Suppressor macrophage treated with lipopolysaccharide for 4 hours (primary cell): ENCODE results near the gene HMGCL.
A peak's percentile ranks its signal among the peaks of the same experiment; 100 is the strongest.

ENCODE experiments used
- DNase-seq: peaks from one replicate; pipeline ENCODE4 v3.0.0-alpha.2; 2020

The HMGCL gene

DNA sequence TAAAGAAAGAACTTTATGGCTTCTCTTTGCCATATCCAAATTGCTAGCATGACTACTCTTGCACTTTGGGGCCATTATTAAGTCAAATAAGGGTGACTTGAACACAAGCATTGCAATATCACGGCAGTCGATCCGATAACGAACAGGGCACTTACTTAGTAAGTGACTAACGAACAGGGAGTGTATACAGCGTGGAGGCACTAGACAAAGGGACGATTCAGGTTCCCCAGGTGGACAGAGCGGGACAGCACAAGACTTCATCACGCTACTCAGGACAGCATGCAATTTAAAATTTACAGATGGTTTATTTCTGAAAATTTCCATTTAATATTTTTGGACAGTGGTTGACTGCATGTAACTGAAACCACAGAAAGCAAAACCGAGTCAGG is 52.4 kb downstream of the HMGCL start:
- DNase-seq = no peak

GRCh38 chr1:23772049-23772853 is 53.0 kb downstream of the HMGCL start:
- DNase-seq = peak; percentile 92

DNA sequence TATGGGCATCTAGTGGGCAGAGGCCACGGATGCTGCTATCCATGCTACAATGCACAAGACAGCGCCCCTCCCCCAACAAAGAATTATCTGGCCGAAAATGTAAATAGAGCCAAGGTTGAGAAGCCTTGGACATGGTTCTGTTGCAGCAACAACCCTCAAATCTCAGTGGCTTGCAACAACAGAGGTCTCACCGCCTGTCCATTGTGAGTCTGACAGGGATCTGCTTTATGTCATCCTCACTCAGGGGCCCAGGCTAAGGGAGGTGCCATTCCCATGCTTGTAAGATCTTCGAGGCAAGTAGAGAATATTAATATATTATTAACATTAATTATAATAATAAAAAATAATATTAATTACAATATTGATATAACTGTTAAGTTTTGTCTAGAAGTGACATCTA is 56.5 kb downstream of the HMGCL start:
- DNase-seq = no peak

- no peak for DNase-seq
Measured at GRCh38 chr1:23763041-23763577, 62.1 kb downstream of the HMGCL start.

DNA sequence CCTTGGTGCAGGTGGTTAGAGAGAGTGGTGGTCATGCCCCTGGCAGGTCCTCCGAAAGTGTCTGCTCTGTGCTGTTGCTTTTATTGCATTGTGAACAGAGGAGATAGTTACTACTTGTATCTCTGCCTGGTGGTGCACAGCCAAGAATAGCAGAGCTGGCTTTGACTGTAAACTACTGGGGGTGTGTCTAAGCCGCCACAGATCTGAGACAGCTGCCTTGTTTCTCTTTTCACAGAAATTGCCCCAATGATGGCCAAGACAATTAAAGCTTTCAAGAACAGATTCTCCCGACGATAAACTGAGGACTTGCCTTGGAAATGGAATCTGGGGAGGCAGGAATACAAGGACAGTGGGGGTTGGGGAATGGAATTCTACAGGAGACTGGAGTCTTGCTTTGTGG is 66.0 kb downstream of the HMGCL start:
- no peak for DNase-seq

DNA sequence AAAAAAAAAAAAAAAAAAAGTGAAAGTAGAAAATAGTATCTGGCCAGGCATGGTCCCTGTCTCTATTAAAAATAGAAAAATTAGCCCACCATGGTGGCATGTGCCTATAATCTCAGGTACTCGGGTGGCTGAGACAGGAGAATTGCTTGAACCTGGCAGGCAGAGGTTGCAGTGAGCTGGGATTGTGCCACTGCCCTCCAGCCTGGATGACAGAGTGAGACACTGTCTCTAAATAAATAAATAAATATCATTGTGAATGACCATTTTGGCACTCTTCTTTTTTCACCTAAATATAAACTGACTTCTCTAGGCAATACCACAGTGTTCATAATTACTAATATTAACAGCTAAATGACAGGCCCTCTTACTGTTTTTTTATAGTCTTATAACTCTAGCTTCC is 67.4 kb downstream of the HMGCL start:
- no peak for DNase-seq

- no peak for DNase-seq
Measured at GRCh38 chr1:23756676-23757075, 68.6 kb downstream of the HMGCL start.

DNA sequence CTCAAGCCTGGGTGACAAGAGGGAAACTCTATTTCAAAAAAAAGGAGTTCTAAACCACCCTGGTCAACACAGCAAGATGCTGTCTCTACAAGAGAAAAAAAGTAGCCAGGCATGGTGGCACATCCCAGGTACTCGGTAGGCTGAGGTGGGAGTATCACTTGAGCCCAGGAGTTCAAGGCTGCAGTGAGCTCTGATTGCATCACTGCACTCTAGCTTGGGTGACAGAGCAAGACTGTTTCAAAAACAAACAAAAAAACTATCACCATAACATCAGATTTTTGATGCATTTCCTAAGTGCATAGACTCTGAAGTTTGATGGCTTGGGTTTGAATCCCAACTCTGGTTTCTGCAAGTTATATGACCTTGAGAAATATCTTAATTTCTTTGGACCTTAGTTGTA is 72.3 kb downstream of the HMGCL start:
- no peak for DNase-seq
